Measurements from ENCODE around the gene TTC3.
A peak's percentile ranks its signal among the peaks of the same experiment; 100 is the strongest.
"Not testable (repeated sequence)": the region's sequence is repeated elsewhere in the genome, so short reads cannot be mapped to it uniquely, and the experiment has no call there.

Gene TTC3

GRCh38 chr21:37200641-37201480 lies 127.8 kb downstream of the TTC3 start:
- DNase-seq, result no peak

- DNase-seq, result no peak
Observed at GRCh38 chr21:37202221-37203110, 129.4 kb downstream of the TTC3 start.

GRCh38 chr21:37204580-37204979 lies 131.5 kb downstream of the TTC3 start:
- no peak for DNase-seq

- DNase-seq, result no peak
Observed at GRCh38 chr21:37206496-37206895, 133.4 kb downstream of the TTC3 start.

- no peak for DNase-seq
Observed at GRCh38 chr21:37207441-37208009, 134.5 kb downstream of the TTC3 start.

GRCh38 chr21:37208056-37208721 lies 135.1 kb downstream of the TTC3 start:
- no peak for DNase-seq

- no peak for DNase-seq
Observed at GRCh38 chr21:37208741-37209225, 135.7 kb downstream of the TTC3 start.

- DNase-seq, result no peak
Observed at GRCh38 chr21:37210130-37210529, 137.1 kb downstream of the TTC3 start.

- no peak for DNase-seq
Observed at GRCh38 chr21:37210799-37211198, 137.7 kb downstream of the TTC3 start.

- DNase-seq, result no peak
Observed at GRCh38 chr21:37214952-37215351, 141.9 kb downstream of the TTC3 start.

- no peak for DNase-seq
Observed at GRCh38 chr21:37219761-37220432, 146.8 kb downstream of the TTC3 start.

- DNase-seq, result no peak
Observed at GRCh38 chr21:37220433-37220980, 147.5 kb downstream of the TTC3 start.

GRCh38 chr21:37220981-37221664 lies 148.1 kb downstream of the TTC3 start:
- peak; percentile 95 for DNase-seq

- DNase-seq, result not testable (repeated sequence)
Observed at GRCh38 chr21:37222248-37222647, 149.2 kb downstream of the TTC3 start.

GRCh38 chr21:37223804-37224345 lies 150.8 kb downstream of the TTC3 start:
- DNase-seq, result no peak

- no peak for DNase-seq
Observed at GRCh38 chr21:37224861-37225839, 152.1 kb downstream of the TTC3 start.

- no peak for DNase-seq
Observed at GRCh38 chr21:37226041-37226920, 153.2 kb downstream of the TTC3 start.
